GM19463 (cell line): Measurements from ENCODE around the gene KIAA1210.
"Not testable (repeated sequence)": the region's sequence is repeated elsewhere in the genome, so short reads cannot be mapped to it uniquely, and the experiment has no call there.

ENCODE experiments used
- ATAC-seq: cut with Tn5 transposase; IDR thresholded peaks from one replicate; pipeline ENCODE4 v1.9.1; 2021; ENCODE audit warnings: mild to moderate bottlenecking, moderate library complexity; ENCODE audit not compliant: unreplicated experiment

The KIAA1210 gene

GRCh38 chrX:119041175-119041574, 86.4 kb downstream of the KIAA1210 start:
- no peak for ATAC-seq

DNA sequence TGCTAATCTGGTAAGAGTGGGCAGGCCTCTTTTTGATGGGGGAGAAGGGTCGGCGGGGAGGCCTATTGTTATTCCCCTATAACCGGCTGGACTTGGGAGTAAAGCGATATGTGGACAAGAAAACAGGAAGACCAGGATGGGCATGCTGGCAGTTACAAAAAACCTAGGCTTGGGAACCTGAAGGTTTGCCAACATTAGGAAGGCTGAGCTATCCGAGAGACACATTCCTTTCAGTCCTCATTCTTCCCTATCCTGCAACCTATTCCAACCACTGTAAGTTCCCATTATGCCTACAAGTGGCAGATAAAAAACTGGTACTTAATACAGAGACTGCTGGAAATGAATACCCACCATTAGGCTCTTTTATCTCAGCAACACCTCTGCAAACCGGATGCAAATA, 87.2 kb downstream of the KIAA1210 start:
- ATAC-seq, result no peak

DNA sequence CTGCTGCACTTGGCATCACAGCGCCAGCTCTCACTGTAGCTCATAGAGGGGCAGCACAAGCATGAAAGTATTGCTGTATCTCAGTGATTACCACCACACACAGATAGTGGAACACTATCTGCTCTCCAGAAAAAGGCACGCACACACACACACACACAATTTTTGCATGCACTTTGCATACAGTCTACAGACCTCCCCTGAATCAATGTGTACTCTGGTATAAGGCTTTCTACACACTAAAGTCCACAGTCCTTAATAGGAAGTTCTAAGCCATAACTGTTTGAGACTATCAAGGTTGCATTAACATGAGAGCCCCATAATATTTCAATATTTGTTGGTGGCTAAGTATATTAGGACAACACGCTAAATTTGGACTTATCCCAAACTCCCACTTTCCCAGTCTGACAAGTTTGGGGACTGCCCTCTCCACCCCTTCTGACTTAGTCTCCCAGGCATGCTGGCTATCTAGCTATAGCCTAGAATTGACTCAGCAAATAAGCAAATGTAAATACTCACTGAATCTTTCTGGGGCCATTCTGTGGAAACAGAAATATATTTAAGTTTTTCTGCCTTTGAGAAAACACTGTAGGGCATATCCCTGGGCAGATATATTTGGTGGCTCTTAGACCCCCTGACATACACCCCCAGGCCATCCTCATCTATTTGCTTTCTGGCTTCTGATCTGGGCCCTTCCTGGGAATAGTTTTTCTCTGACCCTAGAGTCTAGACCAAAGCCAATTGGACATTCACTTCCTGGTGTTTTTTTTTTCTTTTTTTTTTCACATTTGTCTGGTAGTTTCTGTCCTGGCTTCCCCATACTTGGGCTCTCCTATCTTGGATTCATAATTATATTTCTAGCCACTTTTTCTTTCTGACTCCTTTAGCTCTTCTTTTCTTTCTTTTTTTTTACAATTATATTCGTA, 91.2 kb downstream of the KIAA1210 start:
- ATAC-seq, result no peak

GRCh38 chrX:119030990-119031389, 96.6 kb downstream of the KIAA1210 start:
- no peak for ATAC-seq

- ATAC-seq, result not testable (repeated sequence)
These were observed 98.0 kb downstream of the KIAA1210 start for GRCh38 chrX:119029656-119030055.

- ATAC-seq, result no peak
These were observed 98.8 kb downstream of the KIAA1210 start for GRCh38 chrX:119028733-119029330.
